Ishikawa (cell line): ENCODE data around the gene TAF11L7.
"Not testable (repeated sequence)": the region's sequence is repeated elsewhere in the genome, so short reads cannot be mapped to it uniquely, and the experiment has no call there.

Experiments
- CEBPB ChIP-seq: IDR thresholded peaks from 2 replicates; pipeline ENCODE4 v1.6.1; 2012
- CREB1 ChIP-seq: IDR thresholded peaks from 2 replicates; pipeline ENCODE4 v1.6.1; 2012; ENCODE audit warnings: low read depth
- EGR1 ChIP-seq: IDR thresholded peaks from 2 replicates; pipeline ENCODE4 v1.6.1; 2012
- EP300 ChIP-seq: IDR thresholded peaks from 2 replicates; pipeline ENCODE4 v1.6.1; 2012; ENCODE audit warnings: borderline replicate concordance
- FOXM1 ChIP-seq: IDR thresholded peaks from 2 replicates; pipeline ENCODE4 v1.6.1; 2012; ENCODE audit warnings: low read depth, borderline replicate concordance
- NFIC ChIP-seq: IDR thresholded peaks from 2 replicates; pipeline ENCODE4 v1.6.1; 2012
- RAD21 ChIP-seq: IDR thresholded peaks from 2 replicates; pipeline ENCODE4 v1.6.1; 2012; ENCODE audit warnings: low read depth
- TAF1 ChIP-seq: IDR thresholded peaks from 2 replicates; pipeline ENCODE4 v1.6.1; 2012; ENCODE audit warnings: low read depth, mild to moderate bottlenecking
- TCF12 ChIP-seq: IDR thresholded peaks from 2 replicates; pipeline ENCODE4 v1.6.1; 2012; ENCODE audit warnings: low read depth
- TEAD4 ChIP-seq: IDR thresholded peaks from 2 replicates; pipeline ENCODE4 v1.6.1; 2012
- USF1 ChIP-seq: IDR thresholded peaks from 2 replicates; pipeline ENCODE4 v1.6.1; 2012
- YY1 ChIP-seq: IDR thresholded peaks from 2 replicates; pipeline ENCODE4 v1.6.1; 2012; ENCODE audit warnings: low read depth
- ZBTB7A ChIP-seq: IDR thresholded peaks from 2 replicates; pipeline ENCODE4 v1.6.1; 2012; ENCODE audit warnings: low read depth
- TF ChIP-seq, protein P1 (sequence below): IDR thresholded peaks from 2 replicates; pipeline ENCODE4 v1.6.1; 2012; ENCODE audit warnings: low read depth, mild to moderate bottlenecking
- TF ChIP-seq, protein P2 (sequence below): IDR thresholded peaks from 2 replicates; pipeline ENCODE4 v1.6.1; 2012

Gene TAF11L7

DNA sequence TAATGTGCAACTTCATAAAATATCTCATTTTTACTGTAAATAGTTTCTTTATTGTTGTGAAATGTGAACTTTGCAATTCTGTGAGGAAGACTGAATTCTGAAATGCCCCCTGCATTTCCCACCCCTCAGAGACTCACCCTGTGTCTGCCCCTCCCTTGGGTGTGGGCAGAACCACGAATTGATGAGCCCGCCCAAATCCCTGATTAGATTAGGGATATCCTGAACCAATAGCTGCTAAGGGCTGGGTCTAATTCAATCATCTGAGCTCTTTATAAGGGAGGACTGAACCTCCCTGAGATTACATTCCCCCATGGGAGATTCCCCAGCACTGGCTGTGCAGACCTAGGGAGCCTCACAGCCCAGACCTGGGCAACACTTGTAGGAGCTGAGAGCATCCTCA lies 24.5 kb upstream of the TAF11L7 start, which contains the start of gene TAF11L12:
Gene TAF11L12 (plus strand): TSS at position 301 of the 400 bp plus-strand sequence.
- TF ChIP-seq TCF12, USF1, NFIC: not testable (repeated sequence)

DNA sequence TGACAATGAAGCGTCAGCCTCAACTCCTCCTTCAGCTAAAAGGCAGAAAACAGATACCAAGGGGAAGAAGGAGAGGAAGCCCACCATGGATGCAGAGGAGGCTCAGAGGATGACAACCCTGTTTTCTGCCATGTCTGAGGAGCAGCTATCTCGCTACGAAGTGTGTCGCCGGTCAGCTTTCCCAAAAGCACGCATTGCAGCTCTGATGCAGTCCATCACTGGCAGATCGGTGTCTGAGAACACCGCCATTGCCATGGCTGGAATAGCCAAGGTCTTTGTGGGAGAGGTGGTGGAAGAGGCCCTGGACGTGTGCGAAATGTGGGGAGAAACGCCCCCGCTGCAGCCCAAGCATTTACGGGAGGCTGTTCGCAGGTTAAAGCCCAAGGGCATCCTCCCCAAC lies 19.4 kb upstream of the TAF11L7 start:
- TF ChIP-seq FOXM1 (no peak), RAD21 (no peak), CREB1 (no peak), TCF12 (no peak), TEAD4 (no peak), USF1 (no peak), YY1 (no peak), EP300 (no peak), EGR1 (no peak)
- TF ChIP-seq, protein P1, sequence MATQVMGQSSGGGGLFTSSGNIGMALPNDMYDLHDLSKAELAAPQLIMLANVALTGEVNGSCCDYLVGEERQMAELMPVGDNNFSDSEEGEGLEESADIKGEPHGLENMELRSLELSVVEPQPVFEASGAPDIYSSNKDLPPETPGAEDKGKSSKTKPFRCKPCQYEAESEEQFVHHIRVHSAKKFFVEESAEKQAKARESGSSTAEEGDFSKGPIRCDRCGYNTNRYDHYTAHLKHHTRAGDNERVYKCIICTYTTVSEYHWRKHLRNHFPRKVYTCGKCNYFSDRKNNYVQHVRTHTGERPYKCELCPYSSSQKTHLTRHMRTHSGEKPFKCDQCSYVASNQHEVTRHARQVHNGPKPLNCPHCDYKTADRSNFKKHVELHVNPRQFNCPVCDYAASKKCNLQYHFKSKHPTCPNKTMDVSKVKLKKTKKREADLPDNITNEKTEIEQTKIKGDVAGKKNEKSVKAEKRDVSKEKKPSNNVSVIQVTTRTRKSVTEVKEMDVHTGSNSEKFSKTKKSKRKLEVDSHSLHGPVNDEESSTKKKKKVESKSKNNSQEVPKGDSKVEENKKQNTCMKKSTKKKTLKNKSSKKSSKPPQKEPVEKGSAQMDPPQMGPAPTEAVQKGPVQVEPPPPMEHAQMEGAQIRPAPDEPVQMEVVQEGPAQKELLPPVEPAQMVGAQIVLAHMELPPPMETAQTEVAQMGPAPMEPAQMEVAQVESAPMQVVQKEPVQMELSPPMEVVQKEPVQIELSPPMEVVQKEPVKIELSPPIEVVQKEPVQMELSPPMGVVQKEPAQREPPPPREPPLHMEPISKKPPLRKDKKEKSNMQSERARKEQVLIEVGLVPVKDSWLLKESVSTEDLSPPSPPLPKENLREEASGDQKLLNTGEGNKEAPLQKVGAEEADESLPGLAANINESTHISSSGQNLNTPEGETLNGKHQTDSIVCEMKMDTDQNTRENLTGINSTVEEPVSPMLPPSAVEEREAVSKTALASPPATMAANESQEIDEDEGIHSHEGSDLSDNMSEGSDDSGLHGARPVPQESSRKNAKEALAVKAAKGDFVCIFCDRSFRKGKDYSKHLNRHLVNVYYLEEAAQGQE = no peak

DNA sequence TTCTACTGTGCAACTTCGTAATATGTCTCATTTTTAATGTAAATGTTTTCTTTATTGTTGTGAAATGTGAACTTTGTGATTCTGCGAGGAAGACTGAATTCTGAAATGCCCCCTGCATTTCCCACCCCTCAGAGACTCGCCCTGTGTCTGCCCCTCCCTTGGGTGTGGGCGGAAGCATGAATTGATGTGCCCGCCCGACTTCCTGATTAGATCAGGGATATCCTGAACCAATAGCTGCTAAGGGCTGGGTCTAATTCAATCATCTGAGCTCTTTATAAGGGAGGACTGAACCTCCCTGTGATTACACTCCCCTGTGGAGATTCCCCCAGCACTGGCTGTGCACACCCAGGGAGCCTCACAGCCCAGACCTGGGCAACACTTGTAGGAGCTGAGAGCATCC lies 18.3 kb upstream of the TAF11L7 start, which contains the start of gene TAF11L11:
Gene TAF11L11 (plus strand): TSS at position 304 of the 400 bp plus-strand sequence.
- TF ChIP-seq, protein P2, sequence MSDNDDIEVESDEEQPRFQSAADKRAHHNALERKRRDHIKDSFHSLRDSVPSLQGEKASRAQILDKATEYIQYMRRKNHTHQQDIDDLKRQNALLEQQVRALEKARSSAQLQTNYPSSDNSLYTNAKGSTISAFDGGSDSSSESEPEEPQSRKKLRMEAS = not testable (repeated sequence)
- TF ChIP-seq TAF1, ZBTB7A: not testable (repeated sequence)

- not testable (repeated sequence) for TF ChIP-seq CREB1, NFIC, EP300
Measured at GRCh38 chr5:17597728-17598127, 12.2 kb upstream of the TAF11L7 start, which contains the start of gene TAF11L10. TAF11L10 (minus strand) TSS chr5:17597828.

DNA sequence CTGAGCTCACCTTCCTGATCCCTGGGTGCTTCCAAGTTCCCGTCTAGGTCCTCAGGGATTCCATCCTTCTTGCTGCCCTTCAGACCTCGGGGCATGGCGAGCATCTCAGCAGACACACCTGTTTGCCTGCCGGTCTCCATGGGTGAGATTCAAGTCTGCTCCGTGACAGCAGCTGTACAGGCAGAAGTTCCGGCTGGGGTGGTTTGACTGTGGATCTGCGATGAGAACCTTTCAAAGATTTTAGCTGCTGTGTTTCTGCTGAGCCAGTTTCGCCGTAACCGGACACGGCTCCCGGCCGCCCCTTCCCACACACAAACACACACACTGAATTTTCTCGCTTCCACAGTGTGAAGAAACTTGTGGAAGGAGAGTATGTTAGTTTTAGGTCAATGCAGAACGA lies 8.7 kb upstream of the TAF11L7 start, which contains the start of gene TAF11L9:
Gene TAF11L9 (minus strand): TSS at position 140 of the 400 bp plus-strand sequence.
- TF ChIP-seq EP300, CREB1, CEBPB: not testable (repeated sequence)

DNA sequence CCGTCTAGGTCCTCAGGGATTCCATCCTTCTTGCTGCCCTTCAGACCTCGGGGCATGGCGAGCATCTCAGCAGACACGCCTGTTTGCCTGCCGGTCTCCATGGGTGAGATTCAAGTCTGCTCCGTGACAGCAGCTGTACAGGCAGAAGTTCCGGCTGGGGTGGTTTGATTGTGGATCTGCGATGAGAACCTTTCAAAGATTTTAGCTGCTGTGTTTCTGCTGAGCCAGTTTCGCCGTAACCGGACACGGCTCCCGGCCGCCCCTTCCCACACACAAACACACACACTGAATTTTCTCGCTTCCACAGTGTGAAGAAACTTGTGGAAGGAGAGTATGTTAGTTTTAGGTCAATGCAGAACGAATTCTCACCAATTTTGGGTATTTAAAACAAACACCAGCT lies 5.3 kb upstream of the TAF11L7 start, which contains the start of gene TAF11L8:
Gene TAF11L8 (minus strand): TSS at position 101 of the 400 bp plus-strand sequence.
- TF ChIP-seq CEBPB, EP300: not testable (repeated sequence)
- TF ChIP-seq, protein P1 = not testable (repeated sequence)
